Thymus (tissue), 11 donors: Measurements from ENCODE around the gene DNLZ. TPM values are rescaled to one million over a fixed set of nuclear protein-coding genes. Genes with fewer than 3 reads are reported as not detected.
A peak's percentile ranks its signal among the peaks of the same experiment; 100 is the strongest.

Source experiments
- DNase-seq, 9 donors: peaks; one replicate each; pipeline ENCODE4 v3.0.0-alpha.2; 2013; ENCODE audit warnings: low spot score in 9 of 9, low read depth in 6 of 9, missing footprints in 1 of 9
- H3K27ac ChIP-seq, 2 donors: one replicate each; pipeline ENCODE4 v1.5.1; 2013; ENCODE audit warnings: control low read depth in 1 of 2, low read depth in 1 of 2, low read length in 1 of 2, mild to moderate bottlenecking in 1 of 2, moderate library complexity in 1 of 2
- H3K27me3 ChIP-seq, 2 donors: one replicate each; pipeline ENCODE4 v1.5.1; 2013; ENCODE audit warnings: low read length in 1 of 2; ENCODE audit not compliant: control insufficient read depth in 2 of 2, insufficient read depth in 1 of 2
- H3K36me3 ChIP-seq, 2 donors: one replicate each; pipeline ENCODE4 v1.5.1; 2013; ENCODE audit warnings: low read length in 1 of 2, mild to moderate bottlenecking in 1 of 2, moderate library complexity in 1 of 2; ENCODE audit not compliant: control insufficient read depth in 2 of 2, insufficient read depth in 2 of 2
- H3K4me1 ChIP-seq, 2 donors: one replicate each; pipeline ENCODE4 v1.5.1; 2013; ENCODE audit warnings: low read length in 2 of 2; ENCODE audit not compliant: control insufficient read depth in 2 of 2, insufficient read depth in 2 of 2
- H3K4me3 ChIP-seq, 2 donors: one replicate each; pipeline ENCODE4 v1.5.1; 2013; ENCODE audit warnings: low read length in 2 of 2, control low read depth in 1 of 2, mild to moderate bottlenecking in 1 of 2
- H3K9me3 ChIP-seq, 2 donors: one replicate each; pipeline ENCODE4 v1.5.1; 2013; ENCODE audit warnings: low read length in 1 of 2, mild to moderate bottlenecking in 1 of 2; ENCODE audit not compliant: control insufficient read depth in 2 of 2, insufficient read depth in 1 of 2
- WGBS: extraction: QIAGEN DNeasy Blood & Tissue Kit; methylation state at CpG from one replicate; pipeline ENCODE4 v1.1.7; 2013; 5-methylcytosine and 5-hydroxymethylcytosine counted together
- polyA plus RNA-seq: library from polyadenylated mRNA; stranded (reverse); fragments of 200-250 nt; gene quantifications from one replicate; pipeline ENCODE4 v1.2.3, GENCODE V29; 2013
- total RNA-seq: library from RNA; stranded (reverse); fragments of 120-200 nt; gene quantifications from one replicate; pipeline ENCODE4 v1.2.4, GENCODE V29; 2013
- donor health status: healthy.

DNLZ gene
- total and polyA plus RNA-seq, 2 donors: 15.7 to 41.9 TPM

GRCh38 chr9:136392538-136393449 lies 29.2 kb upstream of the DNLZ start:
- H3K27ac ChIP-seq: no peak overlapping the region
- H3K36me3 ChIP-seq: peaks cover 80 to 88% of the 10 kb centered on the region in 2 donors
- 98% methylated on average over 21 of the region's 21 CpGs for WGBS
- no peaks in the 10 kb centered on the region for H3K4me1 ChIP-seq
- no peaks in the 10 kb centered on the region for H3K27me3 ChIP-seq
- no peaks in the 10 kb centered on the region for H3K9me3 ChIP-seq
- DNase-seq: no peak
- H3K4me3 ChIP-seq: no peak overlapping the region

DNA sequence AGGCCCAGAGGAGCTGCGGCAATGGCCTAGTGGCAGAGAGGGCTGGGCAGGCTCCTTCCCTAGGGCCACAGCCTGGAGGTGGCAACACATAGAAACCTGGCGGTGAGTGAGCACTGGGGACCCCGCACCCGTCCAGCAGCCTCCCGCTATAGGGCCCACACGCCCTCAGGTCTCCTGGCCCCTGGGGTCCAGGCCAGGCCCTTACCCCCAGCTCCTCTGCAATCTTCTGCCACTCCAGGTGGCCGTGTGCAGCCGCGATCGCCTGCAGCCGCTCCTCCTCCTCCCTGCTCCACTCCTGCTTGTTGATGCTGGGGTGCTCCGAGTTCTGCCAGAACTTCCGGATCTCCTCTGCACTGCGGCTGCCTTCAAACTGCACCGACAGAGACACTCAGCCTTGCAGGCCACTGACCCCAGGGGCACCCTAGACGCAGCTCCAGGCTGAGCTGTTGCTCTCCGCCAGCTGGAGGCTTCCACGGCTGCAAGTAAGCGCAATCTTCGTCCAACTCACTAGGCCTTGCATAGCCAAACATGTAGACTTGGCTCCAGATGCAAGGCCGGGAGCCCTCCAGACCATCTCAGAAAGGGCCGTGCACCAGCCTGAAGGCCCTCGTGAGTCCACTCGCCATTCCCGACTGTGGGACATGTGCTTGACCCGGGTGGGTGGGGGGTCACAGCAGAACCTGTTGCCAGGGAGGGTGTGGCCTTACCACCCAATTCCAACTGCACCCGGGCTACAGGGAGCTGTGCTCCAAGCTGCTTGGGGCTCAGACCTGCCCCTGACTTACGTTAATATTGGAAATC lies 28.4 kb upstream of the DNLZ start:
- H3K9me3 ChIP-seq: no peaks in the 10 kb centered on the region
- 97% methylated on average over 28 of the region's 28 CpGs for WGBS

DNA sequence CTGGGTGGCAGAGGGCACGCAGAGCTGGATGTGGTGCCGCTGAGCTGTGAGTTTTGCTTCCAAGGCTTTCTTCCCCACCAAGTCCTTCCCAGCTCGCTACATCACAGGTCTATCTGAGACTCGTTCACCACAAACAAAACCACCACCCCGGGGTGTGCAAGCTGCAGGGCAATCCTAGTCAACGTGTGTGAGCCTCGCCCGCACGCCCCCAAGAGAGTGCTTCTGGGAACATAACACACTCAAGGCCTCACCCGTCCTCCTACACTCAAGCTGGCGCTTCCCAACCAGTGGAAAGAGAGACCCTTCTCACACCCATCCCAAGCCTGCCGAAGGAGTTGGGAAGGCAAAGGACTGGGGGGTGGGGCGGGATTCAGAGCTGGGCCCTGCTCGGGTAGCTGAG lies 25.9 kb upstream of the DNLZ start:
- H3K4me3 ChIP-seq: no peak overlapping the region
- H3K36me3 ChIP-seq: peaks cover 60 to 75% of the 10 kb centered on the region in 2 donors
- no peaks in the 10 kb centered on the region for H3K27me3 ChIP-seq
- H3K27ac ChIP-seq: no peak overlapping the region
- 91% methylated on average over 14 of the region's 14 CpGs for WGBS
- H3K9me3 ChIP-seq: no peaks in the 10 kb centered on the region
- DNase-seq: no peak
- peaks cover 0 to 4% of the 10 kb centered on the region in 2 donors for H3K4me1 ChIP-seq

More for the DNA sequence above, 28.4 kb upstream of the DNLZ start:
- H3K27ac ChIP-seq: no peak overlapping the region
- H3K4me1 ChIP-seq: no peaks in the 10 kb centered on the region
- peaks cover 82 to 91% of the 10 kb centered on the region in 2 donors for H3K36me3 ChIP-seq
- DNase-seq: no peak
- no peak overlapping the region for H3K4me3 ChIP-seq
- H3K27me3 ChIP-seq: no peaks in the 10 kb centered on the region

DNA sequence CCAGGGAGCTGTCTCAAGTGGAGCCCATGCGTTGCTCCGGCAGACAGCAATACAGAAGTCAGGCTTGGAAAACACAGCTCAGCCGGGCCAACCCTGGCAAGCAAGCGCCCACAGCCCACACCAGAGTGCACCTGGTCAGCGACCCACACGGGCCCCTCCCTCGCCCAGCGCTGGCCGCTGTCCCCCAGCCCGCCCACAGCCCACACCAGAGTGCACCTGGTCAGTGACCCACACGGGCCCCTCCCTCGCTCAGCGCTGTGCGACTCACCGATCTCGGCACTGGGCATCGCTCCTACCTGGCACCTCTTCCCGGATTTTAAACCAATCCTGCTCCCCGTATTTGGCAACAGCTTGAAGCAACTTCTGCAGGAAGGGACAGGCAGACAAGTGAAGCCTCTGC lies 23.7 kb upstream of the DNLZ start:
- H3K27ac ChIP-seq: no peak overlapping the region
- no peaks in the 10 kb centered on the region for H3K27me3 ChIP-seq
- no peak overlapping the region for H3K4me3 ChIP-seq
- H3K9me3 ChIP-seq: no peaks in the 10 kb centered on the region
- H3K4me1 ChIP-seq: peaks cover 0 to 4% of the 10 kb centered on the region in 2 donors
- no peak for DNase-seq
- peaks cover 58 to 75% of the 10 kb centered on the region in 2 donors for H3K36me3 ChIP-seq
- 98% methylated on average over 19 of the region's 19 CpGs for WGBS

- H3K4me3 ChIP-seq: no peak overlapping the region
- H3K4me1 ChIP-seq: peaks cover 0 to 4% of the 10 kb centered on the region in 2 donors
- 95% methylated on average over 13 of the region's 13 CpGs for WGBS
- H3K27me3 ChIP-seq: no peaks in the 10 kb centered on the region
- H3K36me3 ChIP-seq: peaks cover 53 to 74% of the 10 kb centered on the region in 2 donors
- no peak for DNase-seq
- no peak overlapping the region for H3K27ac ChIP-seq
- no peaks in the 10 kb centered on the region for H3K9me3 ChIP-seq
Observed at GRCh38 chr9:136386018-136386417, 22.5 kb upstream of the DNLZ start.

GRCh38 chr9:136385015-136385414 lies 21.5 kb upstream of the DNLZ start:
- WGBS: 47% methylated on average over 11 of the region's 11 CpGs
- DNase-seq: peak in 2 of 9 donors; percentile 10 to 50
- no peaks in the 10 kb centered on the region for H3K9me3 ChIP-seq

DNA sequence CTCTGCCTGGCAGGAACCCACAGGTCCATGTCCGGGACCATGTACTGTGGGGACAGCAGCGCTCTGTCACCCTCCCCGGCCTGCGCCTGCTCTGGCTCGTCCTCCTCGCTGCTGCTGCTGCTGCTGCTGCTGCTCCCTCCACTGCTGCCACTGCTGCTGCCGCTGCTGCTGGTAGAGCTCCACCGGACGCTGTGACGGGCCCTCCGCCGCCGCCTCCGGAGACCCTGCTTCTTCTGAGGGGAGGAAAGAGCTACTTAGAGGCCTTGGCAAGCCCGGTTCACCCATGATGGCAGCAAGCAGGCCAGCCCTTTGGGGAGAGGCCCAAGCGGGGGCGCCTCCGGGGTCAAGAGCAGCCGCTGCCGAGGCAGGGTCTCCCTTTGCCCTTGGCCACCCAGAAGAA lies 19.9 kb upstream of the DNLZ start:
- H3K4me3 ChIP-seq: no peak overlapping the region
- H3K36me3 ChIP-seq: peaks cover 60 to 81% of the 10 kb centered on the region in 2 donors
- WGBS: 98% methylated on average over 20 of the region's 20 CpGs
- peaks cover 0 to 4% of the 10 kb centered on the region in 2 donors for H3K4me1 ChIP-seq
- H3K27me3 ChIP-seq: no peaks in the 10 kb centered on the region
- no peaks in the 10 kb centered on the region for H3K9me3 ChIP-seq
- no peak for DNase-seq
- H3K27ac ChIP-seq: no peak overlapping the region

More at GRCh38 chr9:136385015-136385414, 21.5 kb upstream of the DNLZ start:
- Histone ChIP-seq H3K27ac (no peak overlapping the region), H3K4me1 (peaks cover 0 to 4% of the 10 kb centered on the region in 2 donors), H3K27me3 (no peaks in the 10 kb centered on the region), H3K4me3 (no peak overlapping the region), H3K36me3 (peaks cover 58 to 79% of the 10 kb centered on the region in 2 donors)

DNA sequence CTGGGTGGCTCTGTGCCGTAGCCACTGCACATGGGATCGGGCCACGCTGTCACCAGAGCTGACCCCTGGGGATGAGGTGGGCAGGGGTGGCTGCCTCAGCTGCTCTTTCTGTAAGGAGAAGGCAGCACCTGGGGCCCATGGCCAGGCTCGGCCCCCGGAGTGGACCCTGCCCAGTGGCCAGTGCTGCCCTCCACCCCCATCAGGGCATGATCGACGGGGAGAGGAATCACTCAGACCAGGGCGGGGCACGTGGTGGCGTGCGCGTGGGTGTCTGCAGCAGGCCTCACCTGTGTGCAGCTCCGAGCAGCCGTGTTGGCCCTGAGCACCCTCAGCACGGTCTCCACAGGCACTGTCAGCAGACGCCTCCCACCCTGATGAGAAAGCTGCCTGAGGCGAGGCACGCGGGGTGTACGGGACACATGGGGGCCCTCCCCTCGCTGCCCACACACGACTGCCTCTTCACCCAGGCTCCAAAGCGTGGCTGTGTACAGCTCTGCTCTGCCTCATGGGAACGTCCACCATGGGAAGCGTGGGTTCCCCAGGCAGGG lies 18.5 kb upstream of the DNLZ start:
- WGBS: 96% methylated on average over 25 of the region's 25 CpGs
- Histone ChIP-seq H3K27ac (no peak overlapping the region), H3K36me3 (peaks cover 49 to 72% of the 10 kb centered on the region in 2 donors), H3K4me1 (peaks cover 0 to 4% of the 10 kb centered on the region in 2 donors), H3K9me3 (no peaks in the 10 kb centered on the region), H3K27me3 (no peaks in the 10 kb centered on the region), H3K4me3 (no peak overlapping the region)
- DNase-seq: no peak
